Duodenal mucosa (tissue), 2 donors: ENCODE measurements around the gene SYNPR.

Source experiments
- H3K27ac ChIP-seq: one replicate; pipeline ENCODE4 v1.7.0; 2013; ENCODE audit warnings: low read depth, low read length
- H3K27me3 ChIP-seq, 2 donors: one replicate each; pipeline ENCODE4 v1.7.0; 2013; ENCODE audit warnings: low read length in 2 of 2, control low read depth in 1 of 2; ENCODE audit not compliant: insufficient read depth in 2 of 2, control insufficient read depth in 1 of 2
- H3K36me3 ChIP-seq, 2 donors: one replicate each; pipeline ENCODE4 v1.7.0; 2013; ENCODE audit warnings: low read length in 2 of 2, control low read depth in 1 of 2; ENCODE audit not compliant: insufficient read depth in 2 of 2, control insufficient read depth in 1 of 2
- H3K4me1 ChIP-seq, 2 donors: one replicate each; pipeline ENCODE4 v1.7.0; 2013; ENCODE audit warnings: low read length in 2 of 2, control low read depth in 1 of 2; ENCODE audit not compliant: insufficient read depth in 2 of 2, control insufficient read depth in 1 of 2
- H3K4me3 ChIP-seq, 2 donors: one replicate each; pipeline ENCODE4 v1.7.0; 2013; ENCODE audit warnings: low read length in 2 of 2, low read depth in 1 of 2
- H3K9ac ChIP-seq, 2 donors: one replicate each; pipeline ENCODE4 v1.7.0; 2013; ENCODE audit warnings: low read length in 2 of 2, low read depth in 1 of 2
- H3K9me3 ChIP-seq, 2 donors: one replicate each; pipeline ENCODE4 v1.7.0; 2013; ENCODE audit warnings: low read length in 2 of 2, control low read depth in 1 of 2; ENCODE audit not compliant: control insufficient read depth in 1 of 2

Gene SYNPR

GRCh38 chr3:63278171-63279004 lies at the start of gene SYNPR:
Gene SYNPR (plus strand): TSS chr3:63278308.
- Histone ChIP-seq H3K27ac (no peak within 1 kb of the TSS), H3K9ac (no peak within 1 kb of the TSS), H3K4me3 (no peak within 1 kb of the TSS), H3K36me3 (no peaks in the 10 kb centered on the region), H3K9me3 (no peaks in the 10 kb centered on the region), H3K4me1 (peaks cover 0 to 6% of the 10 kb centered on the region in 2 donors), H3K27me3 (peaks cover 23 to 34% of the 10 kb centered on the region in 2 donors)

GRCh38 chr3:63228677-63229076 lies 49.4 kb upstream of the SYNPR start:
- Histone ChIP-seq H3K9ac (no peak overlapping the region), H3K9me3 (no peaks in the 10 kb centered on the region), H3K27ac (no peak overlapping the region), H3K4me1 (no peaks in the 10 kb centered on the region), H3K27me3 (no peaks in the 10 kb centered on the region), H3K4me3 (no peak overlapping the region), H3K36me3 (no peaks in the 10 kb centered on the region)

GRCh38 chr3:63230146-63230545 lies 48.0 kb upstream of the SYNPR start:
- H3K36me3 ChIP-seq: no peaks in the 10 kb centered on the region
- no peaks in the 10 kb centered on the region for H3K27me3 ChIP-seq
- no peak overlapping the region for H3K27ac ChIP-seq
- H3K4me3 ChIP-seq: no peak overlapping the region
- no peak overlapping the region for H3K9ac ChIP-seq
- H3K4me1 ChIP-seq: no peaks in the 10 kb centered on the region
- no peaks in the 10 kb centered on the region for H3K9me3 ChIP-seq

- H3K9ac ChIP-seq: no peak overlapping the region
- no peaks in the 10 kb centered on the region for H3K9me3 ChIP-seq
- no peaks in the 10 kb centered on the region for H3K27me3 ChIP-seq
- no peaks in the 10 kb centered on the region for H3K36me3 ChIP-seq
- no peak overlapping the region for H3K27ac ChIP-seq
- no peaks in the 10 kb centered on the region for H3K4me1 ChIP-seq
- H3K4me3 ChIP-seq: no peak overlapping the region
Measured at GRCh38 chr3:63231643-63232042, 46.5 kb upstream of the SYNPR start.

- no peaks in the 10 kb centered on the region for H3K36me3 ChIP-seq
- H3K27me3 ChIP-seq: no peaks in the 10 kb centered on the region
- H3K4me3 ChIP-seq: no peak overlapping the region
- no peaks in the 10 kb centered on the region for H3K4me1 ChIP-seq
- H3K9me3 ChIP-seq: no peaks in the 10 kb centered on the region
- no peak overlapping the region for H3K9ac ChIP-seq
- H3K27ac ChIP-seq: no peak overlapping the region
Measured at GRCh38 chr3:63232764-63233396, 45.2 kb upstream of the SYNPR start.

- H3K9me3 ChIP-seq: no peaks in the 10 kb centered on the region
- no peak overlapping the region for H3K4me3 ChIP-seq
- H3K27ac ChIP-seq: no peak overlapping the region
- no peaks in the 10 kb centered on the region for H3K27me3 ChIP-seq
- H3K36me3 ChIP-seq: no peaks in the 10 kb centered on the region
- no peaks in the 10 kb centered on the region for H3K4me1 ChIP-seq
- H3K9ac ChIP-seq: no peak overlapping the region
Measured at GRCh38 chr3:63240381-63240902, 37.7 kb upstream of the SYNPR start.

- Histone ChIP-seq H3K4me1 (no peaks in the 10 kb centered on the region), H3K9me3 (no peaks in the 10 kb centered on the region), H3K27me3 (no peaks in the 10 kb centered on the region), H3K9ac (no peak overlapping the region), H3K36me3 (no peaks in the 10 kb centered on the region), H3K4me3 (no peak overlapping the region), H3K27ac (no peak overlapping the region)
Measured at GRCh38 chr3:63242124-63242523, 36.0 kb upstream of the SYNPR start.

GRCh38 chr3:63244486-63244885 lies 33.6 kb upstream of the SYNPR start:
- Histone ChIP-seq H3K9ac (no peak overlapping the region), H3K9me3 (no peaks in the 10 kb centered on the region), H3K27ac (no peak overlapping the region), H3K4me3 (no peak overlapping the region), H3K27me3 (no peaks in the 10 kb centered on the region), H3K4me1 (no peaks in the 10 kb centered on the region), H3K36me3 (no peaks in the 10 kb centered on the region)

- no peaks in the 10 kb centered on the region for H3K27me3 ChIP-seq
- H3K9ac ChIP-seq: no peak overlapping the region
- no peaks in the 10 kb centered on the region for H3K36me3 ChIP-seq
- no peak overlapping the region for H3K27ac ChIP-seq
- no peak overlapping the region for H3K4me3 ChIP-seq
- H3K4me1 ChIP-seq: no peaks in the 10 kb centered on the region
- H3K9me3 ChIP-seq: no peaks in the 10 kb centered on the region
Measured at GRCh38 chr3:63245726-63246241, 32.3 kb upstream of the SYNPR start.

- Histone ChIP-seq H3K36me3 (no peaks in the 10 kb centered on the region), H3K9ac (no peak overlapping the region), H3K9me3 (no peaks in the 10 kb centered on the region), H3K27me3 (no peaks in the 10 kb centered on the region), H3K4me3 (no peak overlapping the region), H3K4me1 (no peaks in the 10 kb centered on the region), H3K27ac (no peak overlapping the region)
Measured at GRCh38 chr3:63248015-63248414, 30.1 kb upstream of the SYNPR start.
